Motor neuron (in vitro differentiated cells): ENCODE measurements around the gene KCNK15. TPM values are rescaled to one million over a fixed set of nuclear protein-coding genes. Genes with fewer than 3 reads are reported as not detected.
"Not testable (repeated sequence)": the region's sequence is repeated elsewhere in the genome, so short reads cannot be mapped to it uniquely, and the experiment has no call there.

ENCODE experiments used
- ATAC-seq, 8 experiments: fragments of 200-7000 bp; cut with Tn5 transposase; replicated peaks in 6 of 8; 2 replicates each; pipeline ENCODE4 v1.8.0; 2021; ENCODE audit warnings: mild to moderate bottlenecking in 8 of 8, moderate library complexity in 8 of 8
- H3K27ac ChIP-seq, 2 donors: fragments of 250-450 bp; sonication (Bioruptor Pico); 2 replicates each; pipeline ENCODE4 v1.9.0; 2021; ENCODE audit warnings: antibody characterized with exemption in 2 of 2, mild to moderate bottlenecking in 2 of 2, moderate library complexity in 1 of 2
- H3K4me1 ChIP-seq, 2 donors: fragments of 250-450 bp; sonication (Bioruptor Pico); replicated peaks in 1 of 2; 2 replicates each; pipeline ENCODE4 v1.6.1; 2021; ENCODE audit warnings: antibody characterized with exemption in 2 of 2, mild to moderate bottlenecking in 2 of 2, moderate library complexity in 1 of 2
- H3K4me3 ChIP-seq, 5 donors: fragments of 250-450 bp; sonication (Bioruptor Pico); 2 replicates each; pipeline ENCODE4 v1.9.0; 2021; ENCODE audit warnings: antibody characterized with exemption in 5 of 5, mild to moderate bottlenecking in 5 of 5, moderate library complexity in 4 of 5
- WGBS, 10 experiments: fragments of 450-650 bp; shearing (Covaris generic); methylation state at CpG; one replicate each; pipeline ENCODE4 v1.0.0; 2022; 5-methylcytosine and 5-hydroxymethylcytosine counted together
- in situ Hi-C, 9 experiments: fragments of 400-800 bp; cut with MboI; loops; one replicate each; pipeline ENCODE4 v1.15.0; 2021; ENCODE audit warnings: low sequenced_read_pairs in 9 of 9, low pct_unique_long_range_greater_than_20kb in 2 of 9; ENCODE audit not compliant: unreplicated experiment in 9 of 9
- total RNA-seq, 8 experiments: library from RNA; unstranded; fragments of 300-600 nt; gene quantifications; 2 replicates each; pipeline versions ENCODE4 v1.2.3 to v1.2.4, GENCODE V29; 2022

KCNK15 gene
- total RNA-seq, result 1 to 10 TPM in 2 of 8 experiments, under 1 TPM in 6; 0.13 to 2.2 (median 0.52) TPM

DNA sequence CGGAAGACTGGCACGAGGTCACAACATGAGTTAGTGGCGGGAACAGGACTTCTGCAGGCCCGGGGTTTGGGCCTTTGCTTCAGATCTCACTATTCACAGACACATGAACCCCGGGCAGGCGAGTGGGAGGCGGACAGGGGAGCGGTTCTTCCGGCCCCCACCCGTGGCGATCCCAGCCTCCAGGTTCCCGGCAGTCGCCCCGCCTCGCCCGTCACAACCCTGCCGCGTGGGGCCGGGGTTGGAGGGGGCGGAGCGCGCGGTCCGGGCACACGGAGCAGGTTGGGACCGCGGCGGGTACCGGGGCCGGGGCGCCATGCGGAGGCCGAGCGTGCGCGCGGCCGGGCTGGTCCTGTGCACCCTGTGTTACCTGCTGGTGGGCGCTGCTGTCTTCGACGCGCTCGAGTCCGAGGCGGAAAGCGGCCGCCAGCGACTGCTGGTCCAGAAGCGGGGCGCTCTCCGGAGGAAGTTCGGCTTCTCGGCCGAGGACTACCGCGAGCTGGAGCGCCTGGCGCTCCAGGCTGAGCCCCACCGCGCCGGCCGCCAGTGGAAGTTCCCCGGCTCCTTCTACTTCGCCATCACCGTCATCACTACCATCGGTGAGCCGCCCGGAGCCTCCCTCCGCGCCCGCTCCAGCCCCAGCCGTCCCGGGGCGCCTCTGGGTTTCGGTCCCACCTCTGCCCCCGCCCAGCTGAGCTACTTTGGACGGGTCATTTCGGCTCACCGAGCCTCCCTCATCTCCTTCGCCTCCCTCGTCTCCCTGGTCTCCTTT lies at the start of gene KCNK15:
Gene KCNK15 (plus strand): TSS at position 268 of the 769 bp plus-strand sequence. CDS start 46 bp downstream, at position 314.
- in situ Hi-C loops, result loop anchor here in 2 of 9 experiments (10.0 to 25.0 kb wide), 2 partner anchors 117 to 119 kb away; no protein-coding TSS in a partner anchor
- Histone ChIP-seq H3K27ac (no peak within 1 kb of the TSS), H3K4me1 (peaks cover 7 to 12% of the 10 kb centered on the region in 2 donors), H3K4me3 (peak within 1 kb of the TSS; percentile 24 to 38 (median 25))
- WGBS, 10 experiments, result 0% methylated on average over 4 of the region's 81 CpGs; no CpG with 5 or more reads in 9 of the 10 experiments
- peak; percentile 63 to 83 (median 72) for ATAC-seq

DNA sequence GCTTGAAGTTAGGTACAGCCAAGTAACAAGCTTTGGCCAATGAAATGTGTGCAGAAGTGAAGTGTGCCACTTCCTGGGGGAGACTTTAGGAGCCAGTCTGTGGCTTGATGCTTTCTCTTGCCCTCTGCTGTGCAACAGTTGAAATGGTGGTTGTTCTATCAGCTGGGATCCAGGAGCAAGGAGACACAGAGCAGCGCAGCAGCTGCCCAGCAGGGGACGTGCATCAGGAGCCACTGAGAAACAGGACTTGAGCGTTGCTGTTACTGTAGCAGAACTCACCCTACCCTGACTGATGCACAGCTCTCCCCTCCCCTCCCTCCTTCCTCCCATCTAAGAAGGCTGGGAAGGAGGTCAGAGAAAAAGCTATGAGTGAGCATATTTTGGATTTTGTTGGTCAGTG lies 49.4 kb upstream of the KCNK15 start:
- Histone ChIP-seq H3K4me1 (peaks cover 0 to 4% of the 10 kb centered on the region in 2 donors), H3K4me3 (no peak overlapping the region), H3K27ac (no peak overlapping the region)
- WGBS, 10 experiments, result 40 to 70% (median 50%) methylated on average over 1 to 2 of the region's 3 CpGs; no CpG with 5 or more reads in 7 of the 10 experiments
- in situ Hi-C loops, result loop anchor here in 5 of 9 experiments (25.0 kb wide), 1 partner anchor 166 kb away; no protein-coding TSS in a partner anchor
- peak in 1 of 8 experiments; percentile 12 for ATAC-seq

- in situ Hi-C loops, result loop anchor here in 5 of 9 experiments (25.0 kb wide), 1 partner anchor 165 kb away; no protein-coding TSS in a partner anchor
- 57 to 100% (median 91%) methylated on average over 2 to 4 of the region's 5 CpGs; no CpG with 5 or more reads in 3 of the 10 experiments for WGBS, 10 experiments
Observed at GRCh38 chr20:44697041-44697440, 48.6 kb upstream of the KCNK15 start.

DNA sequence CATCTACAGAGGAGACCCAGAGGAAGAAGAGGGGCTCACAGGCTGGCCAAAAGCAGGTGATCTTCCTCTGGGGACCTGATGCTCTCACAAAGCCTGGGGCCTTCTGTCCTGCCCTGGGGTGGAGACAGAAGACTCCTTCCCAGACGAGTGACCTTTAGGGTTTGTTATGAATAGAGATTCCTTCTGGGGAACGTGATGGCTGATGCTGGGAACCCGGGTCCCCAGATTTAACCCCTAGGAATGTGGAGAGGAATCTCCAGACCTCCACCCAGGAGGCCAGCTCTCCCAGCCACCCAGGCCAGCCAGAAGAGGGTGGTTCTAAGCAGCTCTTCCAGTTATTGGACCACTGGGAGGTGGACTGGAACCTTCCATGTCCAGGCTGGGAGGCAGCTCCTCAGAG lies 47.3 kb upstream of the KCNK15 start:
- no peak for ATAC-seq
- WGBS, 10 experiments, result 50 to 90% (median 80%) methylated on average over 1 to 2 of the region's 3 CpGs; no CpG with 5 or more reads in 6 of the 10 experiments
- H3K4me1 ChIP-seq, result peaks cover 5 to 18% of the 10 kb centered on the region in 2 donors
- in situ Hi-C loops, result loop anchor here in 5 of 9 experiments (25.0 kb wide), 1 partner anchor 164 kb away; no protein-coding TSS in a partner anchor
- H3K27ac ChIP-seq, result no peak overlapping the region
- no peak overlapping the region for H3K4me3 ChIP-seq

More at GRCh38 chr20:44697041-44697440, 48.6 kb upstream of the KCNK15 start:
- H3K4me3 ChIP-seq, H3K27ac ChIP-seq, ATAC-seq: not testable (repeated sequence)
- peaks cover 3 to 11% of the 10 kb centered on the region in 2 donors for H3K4me1 ChIP-seq

DNA sequence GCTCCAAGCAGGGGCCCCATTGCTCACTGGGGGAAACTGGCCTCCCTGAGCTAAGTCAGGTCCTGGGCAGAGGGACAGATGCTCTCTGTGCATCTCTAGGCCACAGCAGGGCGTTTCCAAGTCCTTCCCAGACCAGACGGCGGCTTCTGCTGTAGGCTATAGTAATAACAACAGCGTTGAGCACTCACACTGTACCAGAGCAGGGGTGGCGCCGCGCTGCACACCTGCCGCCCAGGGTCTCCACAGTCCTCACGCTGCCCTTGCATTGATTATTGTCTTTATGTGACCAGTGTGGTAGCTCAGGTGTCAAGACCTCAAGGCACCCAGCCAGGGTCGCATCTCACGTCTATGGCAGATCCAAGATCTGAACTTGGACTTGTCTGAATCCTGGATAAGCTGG lies 45.4 kb upstream of the KCNK15 start:
- peak in 5 of 8 experiments; percentile 4 to 14 (median 8) for ATAC-seq

DNA sequence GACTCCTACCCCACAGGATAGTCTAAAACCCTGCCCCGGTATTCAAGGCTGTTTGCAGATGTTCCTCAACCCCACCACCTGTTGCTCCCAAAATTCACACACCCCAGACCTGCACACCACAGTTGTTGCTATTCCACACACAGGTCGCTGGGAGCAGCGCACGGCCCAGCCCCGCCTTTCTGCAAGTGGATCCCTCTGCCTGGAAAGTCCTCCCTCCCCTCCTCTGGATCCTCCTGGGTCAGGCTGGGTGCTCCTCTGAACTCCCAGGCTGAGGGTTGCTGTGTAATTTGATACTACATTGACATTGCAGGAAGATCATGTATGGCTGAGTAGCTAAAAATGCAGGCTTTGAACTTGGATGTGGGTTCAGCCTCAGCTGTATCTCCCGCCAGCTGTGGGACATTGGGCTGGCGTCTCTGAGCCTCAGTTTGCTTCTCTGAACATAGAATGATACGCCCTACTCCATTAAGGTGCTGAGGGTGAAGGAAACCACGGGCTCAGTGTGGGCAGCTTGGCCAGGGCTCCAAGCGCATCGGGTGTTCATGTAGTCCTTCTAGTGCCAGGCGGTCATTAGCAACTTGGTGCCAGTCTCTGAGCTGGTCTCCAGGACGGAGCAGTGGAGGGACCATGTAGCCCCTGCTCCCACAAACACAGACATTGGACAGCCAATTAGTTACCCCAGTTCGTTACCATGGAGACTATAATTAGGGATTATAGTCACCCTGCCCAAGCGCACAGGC lies 44.4 kb upstream of the KCNK15 start:
- WGBS, 10 experiments, result 52 to 100% (median 72%) methylated on average over 1 to 8 of the region's 15 CpGs; no CpG with 5 or more reads in 4 of the 10 experiments
- Histone ChIP-seq H3K4me3 (no peak overlapping the region), H3K4me1 (peaks cover 5 to 20% of the 10 kb centered on the region in 2 donors), H3K27ac (no peak overlapping the region)
- ATAC-seq, result peak in 7 of 8 experiments; percentile 32 to 61 (median 51)
- in situ Hi-C loops, result no loop called here

More for the DNA sequence above, 45.4 kb upstream of the KCNK15 start:
- Histone ChIP-seq H3K27ac (no peak overlapping the region), H3K4me1 (peaks cover 5 to 18% of the 10 kb centered on the region in 2 donors), H3K4me3 (no peak overlapping the region)
- WGBS, 10 experiments, result 75 to 100% (median 92%) methylated on average over 1 to 9 of the region's 11 CpGs; no CpG with 5 or more reads in 6 of the 10 experiments
- in situ Hi-C loops, result no loop called here

GRCh38 chr20:44701858-44702256 lies 43.8 kb upstream of the KCNK15 start:
- H3K4me1 ChIP-seq, result peaks cover 11 to 26% of the 10 kb centered on the region in 2 donors
- no peak overlapping the region for H3K4me3 ChIP-seq
- in situ Hi-C loops, result no loop called here
- 6 to 100% (median 73%) methylated on average over 2 to 7 of the region's 7 CpGs; no CpG with 5 or more reads in 2 of the 10 experiments for WGBS, 10 experiments
- no peak overlapping the region for H3K27ac ChIP-seq
- ATAC-seq, result no peak

DNA sequence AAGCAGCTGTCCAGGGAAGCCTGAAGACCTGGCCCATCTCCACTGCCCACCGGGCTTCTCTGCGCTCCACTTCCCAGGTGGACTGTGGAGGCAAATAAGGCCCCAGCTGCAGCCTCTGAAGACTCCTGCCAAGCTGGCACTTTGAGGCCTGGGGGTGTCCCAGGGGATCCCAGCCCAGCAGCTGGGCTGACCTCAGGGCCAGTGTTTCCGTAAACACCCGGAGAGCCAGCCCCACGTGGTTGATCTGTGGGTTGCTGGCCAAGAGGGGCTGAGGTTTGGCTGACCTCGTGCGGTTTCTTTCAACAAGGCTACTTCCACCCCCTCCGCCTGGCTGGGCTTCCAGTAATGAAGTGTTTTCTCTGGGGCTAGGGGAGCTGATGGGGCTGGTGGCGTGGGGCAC lies 42.9 kb upstream of the KCNK15 start:
- Histone ChIP-seq H3K4me3 (no peak overlapping the region), H3K27ac (peak overlapping the region in 1 of 2 donors; percentile 21), H3K4me1 (peaks cover 12 to 28% of the 10 kb centered on the region in 2 donors)
- WGBS, 10 experiments, result 5 to 83% (median 47%) methylated on average over 2 to 5 of the region's 9 CpGs; no CpG with 5 or more reads in 7 of the 10 experiments
- in situ Hi-C loops, result no loop called here
- ATAC-seq, result peak in 3 of 8 experiments; percentile 2 to 26 (median 8)

- Histone ChIP-seq H3K4me1 (peaks cover 12 to 28% of the 10 kb centered on the region in 2 donors), H3K27ac (peak overlapping the region in 1 of 2 donors; percentile 21), H3K4me3 (no peak overlapping the region)
- WGBS, 10 experiments, result 28 to 100% (median 89%) methylated on average over 1 to 5 of the region's 12 CpGs; no CpG with 5 or more reads in 3 of the 10 experiments
- in situ Hi-C loops, result no loop called here
- peak in 1 of 8 experiments; percentile 12 for ATAC-seq
Observed at GRCh38 chr20:44703183-44703925, 42.3 kb upstream of the KCNK15 start.

DNA sequence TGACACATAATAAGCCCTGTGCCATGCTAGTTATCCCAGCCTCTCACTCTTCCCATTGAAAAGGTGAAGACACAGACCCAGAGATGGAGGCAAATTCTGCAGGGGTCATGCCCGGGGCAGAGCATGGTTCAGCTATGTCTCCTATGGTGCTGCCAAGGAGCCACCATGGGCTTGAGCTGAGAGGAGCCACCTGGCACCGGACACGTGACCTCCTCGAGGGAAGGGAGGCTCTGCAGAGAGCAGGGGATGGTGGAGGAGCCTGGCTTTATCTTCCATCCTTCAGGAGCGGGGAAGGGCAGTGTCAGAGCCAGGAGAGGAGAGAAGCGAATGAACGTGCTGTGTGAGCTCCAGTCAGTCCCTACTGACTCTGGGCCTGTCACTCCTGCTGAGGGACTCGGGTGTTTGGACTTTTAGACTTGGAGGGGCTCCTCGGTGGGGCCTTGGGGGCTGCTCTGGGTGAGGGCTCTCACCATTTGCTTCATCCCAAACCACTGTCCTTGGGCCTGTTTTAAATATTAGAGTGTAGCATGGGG lies 41.6 kb upstream of the KCNK15 start:
- H3K27ac ChIP-seq, result no peak overlapping the region
- peaks cover 12 to 28% of the 10 kb centered on the region in 2 donors for H3K4me1 ChIP-seq
- 70 to 100% (median 76%) methylated on average over 1 to 3 of the region's 9 CpGs; no CpG with 5 or more reads in 6 of the 10 experiments for WGBS, 10 experiments
- H3K4me3 ChIP-seq, result no peak overlapping the region
- ATAC-seq, result no peak
- in situ Hi-C loops, result no loop called here

DNA sequence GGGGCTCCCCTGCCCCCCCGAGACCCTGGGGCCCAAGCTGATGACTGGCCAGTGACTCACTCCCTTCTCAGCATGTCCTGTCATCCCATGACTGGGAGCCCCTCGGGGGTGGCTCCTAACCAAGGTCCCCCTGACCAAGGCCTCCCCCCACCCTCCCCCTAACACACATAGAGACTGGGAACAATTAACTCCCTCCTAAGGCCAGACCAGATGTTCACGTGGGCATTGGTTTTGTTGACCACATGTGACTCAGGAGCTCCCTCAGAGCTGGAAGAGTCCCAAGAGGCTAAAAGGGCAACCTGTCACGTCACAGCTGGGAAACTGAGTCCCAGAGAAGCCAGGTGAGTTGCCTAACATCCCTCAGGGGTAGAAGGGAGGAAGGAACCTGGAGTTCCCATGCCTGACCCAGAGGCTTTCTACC lies 41.1 kb upstream of the KCNK15 start:
- Histone ChIP-seq H3K4me3 (no peak overlapping the region), H3K27ac (no peak overlapping the region), H3K4me1 (peaks cover 12 to 28% of the 10 kb centered on the region in 2 donors)
- 0 to 20% (median 17%) methylated on average over 1 of the region's 4 CpGs; no CpG with 5 or more reads in 7 of the 10 experiments for WGBS, 10 experiments
- in situ Hi-C loops, result no loop called here
- ATAC-seq, result no peak
